HFFc6 (cell line): ENCODE measurements around the gene CKB. TPM values are rescaled to one million over a fixed set of nuclear protein-coding genes. Genes with fewer than 3 reads are reported as not detected.

Experiments
- DNase-seq: peaks from one replicate; pipeline ENCODE4 v3.0.0-alpha.2; 2018
- H3K27ac Mint-ChIP-seq: 2 replicates; pipeline ENCODE4 v1.8.0; 2020; ENCODE audit warnings: mild to moderate bottlenecking, mixed read lengths
- H3K27me3 Mint-ChIP-seq: 2 replicates; pipeline ENCODE4 v1.8.0; 2021; ENCODE audit warnings: mild to moderate bottlenecking, moderate library complexity, mixed read lengths; ENCODE audit not compliant: insufficient read depth
- H3K36me3 Mint-ChIP-seq: 2 replicates; pipeline ENCODE4 v1.8.0; 2021; ENCODE audit warnings: low read depth, mixed read lengths
- H3K4me1 Mint-ChIP-seq: 2 replicates; pipeline ENCODE4 v1.8.0; 2020; ENCODE audit warnings: low read depth, mixed read lengths
- H3K4me3 Mint-ChIP-seq: 2 replicates; pipeline ENCODE4 v1.8.0; 2020; ENCODE audit warnings: mild to moderate bottlenecking, moderate library complexity, mixed read lengths
- H3K9me3 Mint-ChIP-seq: 2 replicates; pipeline ENCODE4 v1.8.0; 2020; ENCODE audit warnings: mild to moderate bottlenecking, mixed read lengths
- CTCF ChIP-seq: fragments of 200-600 bp; sonication (generic); IDR thresholded peaks from 2 replicates; pipeline ENCODE4 v1.5.0; 2021; ENCODE audit warnings: antibody characterized with exemption, mild to moderate bottlenecking
- total RNA-seq, 6 experiments: library from RNA; stranded (reverse); fragmentation: NEBNext Ultra II Directional; extraction: Animal tissue kit (Norgen Biotek cat#: 25700); gene quantifications; 2 replicates in 1 of 6; 3 replicates in 5 of 6; pipeline ENCODE4 v1.2.3, GENCODE V29; 2021

CKB gene
- total RNA-seq, 6 experiments from 2014 or later, result 16.6 to 31.3 (median 19.4) TPM

DNA sequence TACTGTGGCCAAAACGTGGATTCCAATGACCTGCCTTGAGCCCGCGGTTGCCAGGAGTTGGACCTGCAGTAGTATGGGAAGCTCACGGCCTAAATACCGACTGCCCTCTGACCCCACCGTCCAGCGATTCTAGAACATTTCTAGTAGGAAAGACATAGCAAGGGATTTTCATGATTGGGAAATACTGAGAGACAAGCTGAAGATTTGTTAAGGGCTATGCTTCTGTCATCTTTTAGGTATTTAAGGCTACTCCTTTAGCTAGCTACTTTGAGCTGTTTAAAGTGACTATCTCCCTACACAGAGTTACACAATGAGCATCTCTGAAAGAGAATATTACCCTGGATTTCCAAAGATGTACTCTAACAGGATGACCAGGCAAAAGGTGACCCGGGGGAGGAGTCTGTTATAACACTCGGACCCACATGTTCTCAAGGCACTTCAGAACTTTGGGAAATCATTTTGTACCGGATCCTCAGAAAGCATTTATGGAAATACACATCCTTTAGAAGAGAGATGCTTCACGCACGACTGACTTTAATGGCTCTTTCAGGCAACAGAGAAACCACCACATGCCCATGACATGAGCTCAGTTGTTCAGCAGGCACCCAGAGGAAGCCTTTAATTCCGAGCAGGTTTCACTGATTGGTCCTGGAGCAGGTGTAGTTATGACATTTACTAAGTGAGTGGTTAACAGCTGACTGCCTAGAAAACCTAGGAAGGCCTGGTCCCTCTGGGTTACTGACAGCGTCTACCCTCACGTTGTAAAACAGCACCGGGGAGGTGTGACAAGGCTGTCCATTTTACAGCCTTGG is 35.6 kb upstream of the CKB start:
- Mint-ChIP-seq H3K27me3 (peaks cover 4% of the 10 kb centered on the region; the same call in 1 of the 2 replicates), H3K4me1 (peaks cover 40% of the 10 kb centered on the region), H3K9me3 (no peaks in the 10 kb centered on the region), H3K4me3 (peak overlapping the region; percentile 42), H3K36me3 (peaks cover 17% of the 10 kb centered on the region), H3K27ac (peak overlapping the region; percentile 82)
- peak; percentile 53 for DNase-seq
- TF ChIP-seq CTCF, result no peak

GRCh38 chr14:103556946-103557758 is 34.5 kb upstream of the CKB start:
- DNase-seq, result no peak
- TF ChIP-seq CTCF, result no peak
- Mint-ChIP-seq H3K27ac (peak overlapping the region; percentile 82; the same call in 1 of the 2 replicates), H3K4me3 (no peak overlapping the region), H3K27me3 (peaks cover 4% of the 10 kb centered on the region; the same call in 1 of the 2 replicates), H3K9me3 (no peaks in the 10 kb centered on the region), H3K4me1 (peaks cover 48% of the 10 kb centered on the region), H3K36me3 (peaks cover 15% of the 10 kb centered on the region; the same call in 1 of the 2 replicates)

DNA sequence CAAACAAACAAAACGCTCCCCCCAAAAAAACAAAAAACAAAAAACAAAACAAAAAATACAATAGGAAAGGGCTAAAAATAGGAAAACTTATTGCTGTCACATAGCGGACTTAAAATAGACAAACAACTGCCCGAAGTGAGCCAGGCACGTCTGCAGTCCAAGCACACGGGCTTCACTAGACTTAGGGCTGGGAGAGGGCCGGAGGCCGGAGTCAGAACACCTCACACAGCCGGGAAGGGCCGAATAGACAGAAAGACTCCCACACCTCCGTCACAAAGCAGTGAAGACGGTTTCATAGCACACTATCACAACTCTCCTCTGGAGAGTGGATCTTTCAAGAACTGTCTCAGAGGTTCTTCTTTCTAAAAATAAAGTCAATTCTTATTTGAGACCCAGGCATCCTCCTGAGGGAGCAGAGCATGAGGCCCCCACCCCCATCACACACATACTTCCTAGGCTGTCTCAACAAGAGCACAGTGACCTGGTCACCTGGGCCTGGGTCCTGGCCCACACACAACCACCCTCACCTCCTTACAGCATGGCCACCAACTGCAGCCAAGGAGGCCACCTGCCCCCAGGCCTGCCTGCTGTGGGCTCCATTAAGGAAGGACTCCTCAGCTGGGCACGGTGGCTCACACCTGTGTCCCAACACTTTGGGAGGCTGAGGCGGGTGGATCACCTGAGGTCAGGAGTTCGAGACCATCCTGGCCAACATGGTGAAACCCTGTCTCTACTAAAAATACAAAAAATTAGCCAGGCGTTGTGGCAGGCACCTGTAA is 33.1 kb upstream of the CKB start:
- Mint-ChIP-seq H3K4me1 (peaks cover 44% of the 10 kb centered on the region), H3K9me3 (no peaks in the 10 kb centered on the region), H3K27me3 (peaks cover 2% of the 10 kb centered on the region; the same call in 1 of the 2 replicates), H3K36me3 (peaks cover 13% of the 10 kb centered on the region; the same call in 1 of the 2 replicates), H3K4me3 (no peak overlapping the region), H3K27ac (no peak overlapping the region)
- no peak for DNase-seq
- TF ChIP-seq CTCF, result no peak

- Mint-ChIP-seq H3K27ac (peak overlapping the region; percentile 80; the same call in 1 of the 2 replicates), H3K4me3 (no peak overlapping the region), H3K4me1 (peaks cover 18% of the 10 kb centered on the region), H3K27me3 (peaks cover 2% of the 10 kb centered on the region; the same call in 1 of the 2 replicates), H3K36me3 (no peaks in the 10 kb centered on the region), H3K9me3 (no peaks in the 10 kb centered on the region)
- TF ChIP-seq CTCF, result no peak
- DNase-seq, result no peak
These were observed 30.2 kb upstream of the CKB start for GRCh38 chr14:103552846-103553210.
